ENCODE data around the gene S100A2. TPM values are rescaled to one million over a fixed set of nuclear protein-coding genes. Genes with fewer than 3 reads are reported as not detected.
A peak's percentile ranks its signal among the peaks of the same experiment; 100 is the strongest.

The S100A2 gene
- total RNA-seq, 2 donors from 2014 or later, result 1.0 to 2.4 TPM

GRCh38 chr1:153542956-153543711 is 22.5 kb downstream of the S100A2 start:
- Histone ChIP-seq H3K36me3 (no peaks in the 10 kb centered on the region), H3K9me3 (no peaks in the 10 kb centered on the region), H3K4me1 (peaks cover 37% of the 10 kb centered on the region), H3K4me3 (no peak overlapping the region), H3K9ac (ENCODE audit: low read depth in 2 of 2, low read length in 2 of 2) (no peak overlapping the region), H3K27ac (no peak overlapping the region), H3K27me3 (no peaks in the 10 kb centered on the region)
- DNase-seq, result no peak
- intact Hi-C loops (cut with DNase I), result no loop called here
- no peak for TF ChIP-seq CTCF (IDR thresholded peaks at IDR 0.05)

- Histone ChIP-seq H3K27ac (peak overlapping the region; percentile 30), H3K9me3 (no peaks in the 10 kb centered on the region), H3K9ac (ENCODE audit: low read depth in 2 of 2, low read length in 2 of 2) (no peak overlapping the region), H3K4me3 (no peak overlapping the region), H3K4me1 (peaks cover 43% of the 10 kb centered on the region), H3K36me3 (no peaks in the 10 kb centered on the region), H3K27me3 (no peaks in the 10 kb centered on the region)
- DNase-seq, result no peak
- TF ChIP-seq CTCF (IDR thresholded peaks at IDR 0.05), result no peak
- intact Hi-C loops (cut with DNase I), result no loop called here
These were observed 23.7 kb downstream of the S100A2 start for GRCh38 chr1:153541641-153542590.

GRCh38 chr1:153540394-153541361 is 25.0 kb downstream of the S100A2 start, which contains the start of gene S100A5:
Gene S100A5 (minus strand): TSS chr1:153540934. CDS start chr1:153540191, 743 bp downstream.
- H3K36me3 ChIP-seq, result no peaks in the 10 kb centered on the region
- TF ChIP-seq CTCF (IDR thresholded peaks at IDR 0.05), result no peak
- H3K4me3 ChIP-seq, result no peak within 1 kb of the TSS
- H3K27ac ChIP-seq, result peak within 1 kb of the TSS; percentile 30
- peak within 1 kb of the TSS in 1 of 2 donors; percentile 10 for H3K9ac ChIP-seq (ENCODE audit: low read depth in 2 of 2, low read length in 2 of 2)
- H3K27me3 ChIP-seq, result no peaks in the 10 kb centered on the region
- H3K9me3 ChIP-seq, result no peaks in the 10 kb centered on the region
- no peak for DNase-seq
- intact Hi-C loops (cut with DNase I), result no loop called here
- H3K4me1 ChIP-seq, result peaks cover 40% of the 10 kb centered on the region

GRCh38 chr1:153539395-153540093 is 26.1 kb downstream of the S100A2 start:
- H3K27ac ChIP-seq, result no peak overlapping the region

More at GRCh38 chr1:153539395-153540093, 26.1 kb downstream of the S100A2 start:
- intact Hi-C loops (cut with DNase I), result no loop called here
- DNase-seq, result no peak
- no peaks in the 10 kb centered on the region for H3K27me3 ChIP-seq
- H3K36me3 ChIP-seq, result no peaks in the 10 kb centered on the region
- no peak for TF ChIP-seq CTCF (IDR thresholded peaks at IDR 0.05)
- no peak overlapping the region for H3K4me3 ChIP-seq
- peaks cover 29% of the 10 kb centered on the region for H3K4me1 ChIP-seq
- no peak overlapping the region for H3K9ac ChIP-seq (ENCODE audit: low read depth in 2 of 2, low read length in 2 of 2)
- H3K9me3 ChIP-seq, result no peaks in the 10 kb centered on the region
